ENCODE data around the gene NCKAP5. TPM values are rescaled to one million over a fixed set of nuclear protein-coding genes. Genes with fewer than 3 reads are reported as not detected.

The NCKAP5 gene
- total and polyA plus RNA-seq, 2 of the 13 experiments (the other 11 are each of a cell fraction or from before 2014, with no cell fraction given), result 0.01 TPM; not detected in 1

DNA sequence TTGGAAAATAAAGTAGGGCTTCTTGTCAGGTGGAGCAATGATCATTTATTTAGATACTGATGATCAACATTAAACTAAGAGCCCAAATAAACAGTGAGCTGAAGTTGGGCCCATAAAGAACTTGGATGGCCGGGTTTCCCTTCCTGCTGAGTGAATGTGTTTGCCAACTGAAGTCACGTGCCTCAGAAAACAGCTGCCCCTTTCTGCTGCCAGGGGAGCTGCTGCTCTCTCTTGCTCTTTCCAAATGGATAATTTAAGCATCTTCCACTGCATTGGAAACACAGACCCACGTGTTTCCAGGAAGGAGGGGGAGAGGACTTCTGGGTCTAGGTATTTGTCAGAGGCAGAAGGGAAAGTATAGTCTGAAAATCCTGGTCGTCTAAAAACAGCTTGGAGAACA lies 22.9 kb upstream of the NCKAP5 start:
- TF ChIP-seq, protein P1, sequence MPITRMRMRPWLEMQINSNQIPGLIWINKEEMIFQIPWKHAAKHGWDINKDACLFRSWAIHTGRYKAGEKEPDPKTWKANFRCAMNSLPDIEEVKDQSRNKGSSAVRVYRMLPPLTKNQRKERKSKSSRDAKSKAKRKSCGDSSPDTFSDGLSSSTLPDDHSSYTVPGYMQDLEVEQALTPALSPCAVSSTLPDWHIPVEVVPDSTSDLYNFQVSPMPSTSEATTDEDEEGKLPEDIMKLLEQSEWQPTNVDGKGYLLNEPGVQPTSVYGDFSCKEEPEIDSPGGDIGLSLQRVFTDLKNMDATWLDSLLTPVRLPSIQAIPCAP (CRISPR knock-in tag; IDR thresholded peaks at IDR 0.05; ENCODE audit: low read depth), result no peak
- TF ChIP-seq, protein P2, sequence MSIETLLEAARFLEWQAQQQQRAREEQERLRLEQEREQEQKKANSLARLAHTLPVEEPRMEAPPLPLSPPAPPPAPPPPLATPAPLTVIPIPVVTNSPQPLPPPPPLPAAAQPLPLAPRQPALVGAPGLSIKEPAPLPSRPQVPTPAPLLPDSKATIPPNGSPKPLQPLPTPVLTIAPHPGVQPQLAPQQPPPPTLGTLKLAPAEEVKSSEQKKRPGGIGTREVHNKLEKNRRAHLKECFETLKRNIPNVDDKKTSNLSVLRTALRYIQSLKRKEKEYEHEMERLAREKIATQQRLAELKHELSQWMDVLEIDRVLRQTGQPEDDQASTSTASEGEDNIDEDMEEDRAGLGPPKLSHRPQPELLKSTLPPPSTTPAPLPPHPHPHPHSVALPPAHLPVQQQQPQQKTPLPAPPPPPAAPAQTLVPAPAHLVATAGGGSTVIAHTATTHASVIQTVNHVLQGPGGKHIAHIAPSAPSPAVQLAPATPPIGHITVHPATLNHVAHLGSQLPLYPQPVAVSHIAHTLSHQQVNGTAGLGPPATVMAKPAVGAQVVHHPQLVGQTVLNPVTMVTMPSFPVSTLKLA (IDR thresholded peaks at IDR 0.05), result 0 out of 2 replicates have a peak, but pooled peaks have one; percentile 3
- no peaks in the 10 kb centered on the region for H3K9me3 ChIP-seq (ENCODE audit: low read length)
- intact Hi-C loops (cut with micrococcal nuclease; ENCODE audit: unreplicated experiment), result no loop called here
- H2AFZ ChIP-seq (ENCODE audit: low read length), result no peak overlapping the region
- 4% methylated on average over 4 of the region's 4 CpGs for WGBS (ENCODE audit: low lambda C conversion rate)
- no peaks in the 10 kb centered on the region for H4K20me1 ChIP-seq (ENCODE audit: insufficient read depth, low read length)
- no peaks in the 10 kb centered on the region for H3K79me2 ChIP-seq (ENCODE audit: insufficient read depth, low read length)
- no peak overlapping the region for H3K4me2 ChIP-seq (ENCODE audit: low read depth, low read length)
- H3K27ac ChIP-seq (ENCODE audit: extremely low read length, insufficient read depth, low read length), result no peak overlapping the region
- H3K9ac ChIP-seq (ENCODE audit: insufficient read depth, low read depth, low read length), result no peak overlapping the region
- ChIA-PET CTCF (ENCODE audit: low intra/inter-chr PET ratio, low total read pairs) (no interaction called here), POLR2A (no interaction called here)
- H3K4me1 ChIP-seq (ENCODE audit: insufficient read depth, low read length), result no peaks in the 10 kb centered on the region
- in situ Hi-C loops (cut with HindIII; ENCODE audit: extremely low pct_ligation_motif_present, low pct_unique_long_range_greater_than_20kb), result no loop called here
- FAIRE-seq (no peak), ATAC-seq (no peak), DNase-seq (ENCODE audit: low spot score) (no peak)
- no TSS peak for BruUV-seq (replicated peaks)
- no peaks in the 10 kb centered on the region for H3K36me3 ChIP-seq (replicated peaks in 1 of 2; ENCODE audit: control insufficient read depth in 1 of 2, insufficient read depth in 2 of 2, low read length in 2 of 2)
- no peaks in the 10 kb centered on the region for H3K27me3 ChIP-seq (ENCODE audit: control insufficient read depth in 1 of 2, insufficient read depth in 2 of 2, low read length in 2 of 2)
- H3K4me3 ChIP-seq (replicated peaks in 1 of 3; ENCODE audit: insufficient read depth in 1 of 3, low read depth in 2 of 3, low read length in 3 of 3), result no peak overlapping the region

DNA sequence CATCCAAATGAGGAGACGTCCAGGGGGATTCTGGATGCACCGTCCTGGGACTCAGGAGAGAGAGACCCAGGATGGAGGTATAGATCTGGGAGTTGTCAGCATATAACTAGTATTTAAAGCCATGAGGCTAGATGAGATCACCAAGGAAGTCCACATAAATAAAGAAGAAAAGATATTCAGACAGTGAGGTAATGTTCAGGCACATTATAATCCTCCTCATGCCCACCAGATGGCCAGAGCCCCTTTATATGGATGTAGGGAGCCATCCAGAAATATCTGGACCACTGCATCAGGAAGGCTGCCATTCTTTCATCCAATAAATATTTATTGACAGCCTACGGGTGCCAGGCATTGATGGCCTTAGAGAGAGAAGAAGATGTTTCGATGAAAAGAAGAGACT lies 21.2 kb upstream of the NCKAP5 start:
- Histone ChIP-seq H3K4me2 (ENCODE audit: low read depth, low read length) (no peak overlapping the region), H2AFZ (ENCODE audit: low read length) (no peak overlapping the region), H3K27ac (ENCODE audit: extremely low read length, insufficient read depth, low read length) (no peak overlapping the region), H4K20me1 (ENCODE audit: insufficient read depth, low read length) (no peaks in the 10 kb centered on the region), H3K27me3 (ENCODE audit: control insufficient read depth in 1 of 2, insufficient read depth in 2 of 2, low read length in 2 of 2) (no peaks in the 10 kb centered on the region), H3K36me3 (replicated peaks in 1 of 2; ENCODE audit: control insufficient read depth in 1 of 2, insufficient read depth in 2 of 2, low read length in 2 of 2) (no peaks in the 10 kb centered on the region), H3K9ac (ENCODE audit: insufficient read depth, low read depth, low read length) (no peak overlapping the region), H3K4me1 (ENCODE audit: insufficient read depth, low read length) (no peaks in the 10 kb centered on the region), H3K79me2 (ENCODE audit: insufficient read depth, low read length) (no peaks in the 10 kb centered on the region), H3K9me3 (ENCODE audit: low read length) (no peaks in the 10 kb centered on the region), H3K4me3 (replicated peaks in 1 of 3; ENCODE audit: insufficient read depth in 1 of 3, low read depth in 2 of 3, low read length in 3 of 3) (no peak overlapping the region)
- ATAC-seq (no peak), DNase-seq (ENCODE audit: low spot score) (no peak), FAIRE-seq (no peak)
- 18% methylated on average over 4 of the region's 4 CpGs for WGBS (ENCODE audit: low lambda C conversion rate)
- no TSS peak for BruUV-seq (replicated peaks)
- ChIA-PET CTCF (ENCODE audit: low intra/inter-chr PET ratio, low total read pairs) (no interaction called here), POLR2A (no interaction called here)
- in situ Hi-C loops (cut with HindIII; ENCODE audit: extremely low pct_ligation_motif_present, low pct_unique_long_range_greater_than_20kb) (no loop called here), intact Hi-C loops (cut with micrococcal nuclease; ENCODE audit: unreplicated experiment) (no loop called here)
- no peak for TF ChIP-seq SRSF1 (optimal IDR thresholded peaks at IDR 0.05; ENCODE audit: low read depth, low read length)
- TF ChIP-seq LCORL (IDR thresholded peaks at IDR 0.05), result no peak
- no peak for TF ChIP-seq LCORL (CRISPR knock-in tag; IDR thresholded peaks at IDR 0.05)
- no peak for TF ChIP-seq RCOR2 (CRISPR knock-in tag; IDR thresholded peaks at IDR 0.05)
- no peak for TF ChIP-seq ZNF160 (CRISPR knock-in tag; IDR thresholded peaks at IDR 0.05)
- TF ChIP-seq, protein P3, sequence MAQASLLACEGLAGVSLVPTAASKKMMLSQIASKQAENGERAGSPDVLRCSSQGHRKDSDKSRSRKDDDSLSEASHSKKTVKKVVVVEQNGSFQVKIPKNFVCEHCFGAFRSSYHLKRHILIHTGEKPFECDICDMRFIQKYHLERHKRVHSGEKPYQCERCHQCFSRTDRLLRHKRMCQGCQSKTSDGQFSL (CRISPR knock-in tag; IDR thresholded peaks at IDR 0.05), result no peak
- TF ChIP-seq MEIS1 (CRISPR knock-in tag; IDR thresholded peaks at IDR 0.05; ENCODE audit: borderline replicate concordance), result no peak
- TF ChIP-seq, protein P4, sequence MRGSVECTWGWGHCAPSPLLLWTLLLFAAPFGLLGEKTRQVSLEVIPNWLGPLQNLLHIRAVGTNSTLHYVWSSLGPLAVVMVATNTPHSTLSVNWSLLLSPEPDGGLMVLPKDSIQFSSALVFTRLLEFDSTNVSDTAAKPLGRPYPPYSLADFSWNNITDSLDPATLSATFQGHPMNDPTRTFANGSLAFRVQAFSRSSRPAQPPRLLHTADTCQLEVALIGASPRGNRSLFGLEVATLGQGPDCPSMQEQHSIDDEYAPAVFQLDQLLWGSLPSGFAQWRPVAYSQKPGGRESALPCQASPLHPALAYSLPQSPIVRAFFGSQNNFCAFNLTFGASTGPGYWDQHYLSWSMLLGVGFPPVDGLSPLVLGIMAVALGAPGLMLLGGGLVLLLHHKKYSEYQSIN (CRISPR knock-in tag; IDR thresholded peaks at IDR 0.05; ENCODE audit: borderline replicate concordance), result no peak
- TF ChIP-seq NR2F6 (IDR thresholded peaks at IDR 0.05), result no peak
- no peak for TF ChIP-seq NR2F6 (CRISPR knock-in tag; IDR thresholded peaks at IDR 0.05)
- no peak for TF ChIP-seq ZNF563 (CRISPR knock-in tag; IDR thresholded peaks at IDR 0.05)

Data from HepG2 (cell line).